WTC11 (cell line): ENCODE results near the gene SEMA7A. TPM values are rescaled to one million over a fixed set of nuclear protein-coding genes. Genes with fewer than 3 reads are reported as not detected.

Experiments used
- ATAC-seq: fragments of 200-7000 bp; cut with Tn5 transposase; 2 replicates; pipeline ENCODE4 v1.10.0; 2021; ENCODE audit warnings: mild to moderate bottlenecking, moderate library complexity
- CTCF ChIA-PET: fragments of 300-600 bp; sonication (Branson Sonifier 250); formaldehyde crosslinking; loops from one replicate; lab custom pipeline; 2021; ENCODE audit warnings: antibody characterized with exemption; lab: Charles Lee
- POLR2A ChIA-PET: fragments of 350-600 bp; sonication (Branson Sonifier 250); formaldehyde crosslinking; loops from one replicate; lab custom pipeline; 2021; ENCODE audit warnings: antibody characterized with exemption; lab: Charles Lee
- DNase-seq: peaks from one replicate; pipeline ENCODE4 v3.0.0; 2021; ENCODE audit warnings: low spot score
- H3K27ac Mint-ChIP-seq: 2 replicates; pipeline ENCODE4 v1.8.0; 2021; ENCODE audit warnings: mixed read lengths
- H3K27me3 Mint-ChIP-seq: 2 replicates; pipeline ENCODE4 v1.8.0; 2021; ENCODE audit warnings: low read depth, mild to moderate bottlenecking, moderate library complexity, mixed read lengths
- H3K36me3 Mint-ChIP-seq: 2 replicates; pipeline ENCODE4 v1.8.0; 2021; ENCODE audit warnings: mixed read lengths
- H3K4me1 Mint-ChIP-seq: 2 replicates; pipeline ENCODE4 v1.8.0; 2022; ENCODE audit warnings: mixed read lengths
- H3K4me3 Mint-ChIP-seq: 2 replicates; pipeline ENCODE4 v1.8.0; 2021; ENCODE audit warnings: mild to moderate bottlenecking, moderate library complexity, mixed read lengths
- H3K9me3 Mint-ChIP-seq: 2 replicates; pipeline ENCODE4 v1.8.0; 2021; ENCODE audit warnings: mixed read lengths
- CREM ChIP-seq: sonication (generic); formaldehyde crosslinking; IDR thresholded peaks from 2 replicates; pipeline ENCODE4 v1.8.1; 2022; ENCODE audit warnings: mild to moderate bottlenecking, missing genetic modification reagents, moderate library complexity
- ETV6 ChIP-seq: sonication (generic); formaldehyde crosslinking; IDR thresholded peaks from 2 replicates; pipeline ENCODE4 v1.8.1; 2022; ENCODE audit warnings: mild to moderate bottlenecking, missing genetic modification reagents
- FOXP1 ChIP-seq: sonication (generic); formaldehyde crosslinking; IDR thresholded peaks from 2 replicates; pipeline ENCODE4 v1.8.0; 2022; ENCODE audit warnings: missing genetic modification reagents, mild to moderate bottlenecking, moderate library complexity, borderline replicate concordance
- TCF7 ChIP-seq: sonication (generic); formaldehyde crosslinking; IDR thresholded peaks from 2 replicates; pipeline ENCODE4 v1.8.0; 2022; ENCODE audit warnings: mild to moderate bottlenecking, low read depth, missing genetic modification reagents, moderate library complexity
- TEAD4 ChIP-seq: sonication (generic); formaldehyde crosslinking; IDR thresholded peaks from 2 replicates; pipeline ENCODE4 v1.8.0; 2022; ENCODE audit warnings: mild to moderate bottlenecking, missing genetic modification reagents
- ZNF317 ChIP-seq: sonication (generic); formaldehyde crosslinking; IDR thresholded peaks from 2 replicates; pipeline ENCODE4 v1.8.1; 2023; ENCODE audit warnings: low read depth, mild to moderate bottlenecking, moderate library complexity, missing genetic modification reagents, borderline replicate concordance
- ZNF396 ChIP-seq: fragments of 250-450 bp; sonication (Bioruptor Pico); IDR thresholded peaks from 2 replicates; pipeline ENCODE4 v1.8.0; 2021; ENCODE audit warnings: mild to moderate bottlenecking, moderate library complexity, borderline replicate concordance
- total RNA-seq: library from RNA; stranded (reverse); gene quantifications from 3 replicates; pipeline ENCODE4 v1.2.3, GENCODE V29; 2021
- TF ChIP-seq, protein P1 (sequence below): sonication (generic); formaldehyde crosslinking; IDR thresholded peaks from 2 replicates; pipeline ENCODE4 v1.8.0; 2023; ENCODE audit warnings: missing genetic modification reagents, mild to moderate bottlenecking, borderline replicate concordance
- TF ChIP-seq, protein P2 (sequence below): sonication (generic); formaldehyde crosslinking; conservative IDR thresholded peaks from 2 replicates; pipeline ENCODE4 v1.8.1; 2022; ENCODE audit warnings: mild to moderate bottlenecking, missing genetic modification reagents
- TF ChIP-seq, protein P3 (sequence below): fragments of 250-450 bp; sonication (Bioruptor Pico); IDR thresholded peaks from 2 replicates; pipeline ENCODE4 v1.9.0; 2021; ENCODE audit warnings: mild to moderate bottlenecking
- TF ChIP-seq, protein P4 (sequence below): fragments of 250-450 bp; sonication (Bioruptor Pico); IDR thresholded peaks from 2 replicates; pipeline ENCODE4 v2.1.2; 2022; ENCODE audit warnings: mild to moderate bottlenecking, moderate library complexity
- TF ChIP-seq, protein P5 (sequence below): fragments of 250-450 bp; sonication (Bioruptor Pico); IDR thresholded peaks from 2 replicates; pipeline ENCODE4 v1.8.0; 2021; ENCODE audit warnings: mild to moderate bottlenecking
- TF ChIP-seq, protein P6 (sequence below): sonication (generic); formaldehyde crosslinking; IDR thresholded peaks from 2 replicates; pipeline ENCODE4 v1.8.0; 2023; ENCODE audit warnings: missing genetic modification reagents

SEMA7A gene
- total RNA-seq, 1 experiment from 2014 or later = 17.9 TPM

DNA sequence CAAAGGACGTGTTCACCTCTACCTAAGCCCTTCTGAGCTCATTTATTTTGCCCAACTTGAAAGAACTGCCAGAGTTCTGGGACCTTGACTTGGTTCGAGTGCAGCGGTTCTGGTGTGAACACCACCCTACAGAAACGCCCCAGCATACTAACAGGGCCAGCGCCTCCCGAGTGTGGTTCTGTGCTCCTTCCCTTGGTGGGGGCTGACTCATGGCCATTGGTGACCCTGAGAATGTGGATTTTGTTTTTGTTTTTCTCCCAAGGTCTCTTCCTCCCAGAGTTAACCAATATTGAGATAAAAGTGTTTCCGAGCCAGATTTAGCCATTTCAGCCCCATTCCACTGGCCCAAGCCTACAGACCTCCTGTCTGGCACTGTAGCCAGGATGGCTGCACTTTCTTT lies 27.9 kb downstream of the SEMA7A start (continued):
- no peak for TF ChIP-seq ZNF317 (CRISPR knock-in tag)
- TF ChIP-seq FOXP1 (CRISPR knock-in tag) = no peak
- TF ChIP-seq TEAD4 (CRISPR knock-in tag) = no peak
- TF ChIP-seq ZNF396 (CRISPR knock-in tag) = no peak
- TF ChIP-seq CREM = no peak
- no peak for TF ChIP-seq ETV6 (CRISPR knock-in tag)
- TF ChIP-seq, protein P1, sequence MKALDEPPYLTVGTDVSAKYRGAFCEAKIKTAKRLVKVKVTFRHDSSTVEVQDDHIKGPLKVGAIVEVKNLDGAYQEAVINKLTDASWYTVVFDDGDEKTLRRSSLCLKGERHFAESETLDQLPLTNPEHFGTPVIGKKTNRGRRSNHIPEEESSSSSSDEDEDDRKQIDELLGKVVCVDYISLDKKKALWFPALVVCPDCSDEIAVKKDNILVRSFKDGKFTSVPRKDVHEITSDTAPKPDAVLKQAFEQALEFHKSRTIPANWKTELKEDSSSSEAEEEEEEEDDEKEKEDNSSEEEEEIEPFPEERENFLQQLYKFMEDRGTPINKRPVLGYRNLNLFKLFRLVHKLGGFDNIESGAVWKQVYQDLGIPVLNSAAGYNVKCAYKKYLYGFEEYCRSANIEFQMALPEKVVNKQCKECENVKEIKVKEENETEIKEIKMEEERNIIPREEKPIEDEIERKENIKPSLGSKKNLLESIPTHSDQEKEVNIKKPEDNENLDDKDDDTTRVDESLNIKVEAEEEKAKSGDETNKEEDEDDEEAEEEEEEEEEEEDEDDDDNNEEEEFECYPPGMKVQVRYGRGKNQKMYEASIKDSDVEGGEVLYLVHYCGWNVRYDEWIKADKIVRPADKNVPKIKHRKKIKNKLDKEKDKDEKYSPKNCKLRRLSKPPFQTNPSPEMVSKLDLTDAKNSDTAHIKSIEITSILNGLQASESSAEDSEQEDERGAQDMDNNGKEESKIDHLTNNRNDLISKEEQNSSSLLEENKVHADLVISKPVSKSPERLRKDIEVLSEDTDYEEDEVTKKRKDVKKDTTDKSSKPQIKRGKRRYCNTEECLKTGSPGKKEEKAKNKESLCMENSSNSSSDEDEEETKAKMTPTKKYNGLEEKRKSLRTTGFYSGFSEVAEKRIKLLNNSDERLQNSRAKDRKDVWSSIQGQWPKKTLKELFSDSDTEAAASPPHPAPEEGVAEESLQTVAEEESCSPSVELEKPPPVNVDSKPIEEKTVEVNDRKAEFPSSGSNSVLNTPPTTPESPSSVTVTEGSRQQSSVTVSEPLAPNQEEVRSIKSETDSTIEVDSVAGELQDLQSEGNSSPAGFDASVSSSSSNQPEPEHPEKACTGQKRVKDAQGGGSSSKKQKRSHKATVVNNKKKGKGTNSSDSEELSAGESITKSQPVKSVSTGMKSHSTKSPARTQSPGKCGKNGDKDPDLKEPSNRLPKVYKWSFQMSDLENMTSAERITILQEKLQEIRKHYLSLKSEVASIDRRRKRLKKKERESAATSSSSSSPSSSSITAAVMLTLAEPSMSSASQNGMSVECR = no peak
- TF ChIP-seq, protein P2, sequence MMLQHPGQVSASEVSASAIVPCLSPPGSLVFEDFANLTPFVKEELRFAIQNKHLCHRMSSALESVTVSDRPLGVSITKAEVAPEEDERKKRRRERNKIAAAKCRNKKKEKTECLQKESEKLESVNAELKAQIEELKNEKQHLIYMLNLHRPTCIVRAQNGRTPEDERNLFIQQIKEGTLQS (CRISPR knock-in tag) = no peak
- TF ChIP-seq, protein P3, sequence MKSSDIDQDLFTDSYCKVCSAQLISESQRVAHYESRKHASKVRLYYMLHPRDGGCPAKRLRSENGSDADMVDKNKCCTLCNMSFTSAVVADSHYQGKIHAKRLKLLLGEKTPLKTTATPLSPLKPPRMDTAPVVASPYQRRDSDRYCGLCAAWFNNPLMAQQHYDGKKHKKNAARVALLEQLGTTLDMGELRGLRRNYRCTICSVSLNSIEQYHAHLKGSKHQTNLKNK (CRISPR knock-in tag) = no peak
- TF ChIP-seq, protein P4, sequence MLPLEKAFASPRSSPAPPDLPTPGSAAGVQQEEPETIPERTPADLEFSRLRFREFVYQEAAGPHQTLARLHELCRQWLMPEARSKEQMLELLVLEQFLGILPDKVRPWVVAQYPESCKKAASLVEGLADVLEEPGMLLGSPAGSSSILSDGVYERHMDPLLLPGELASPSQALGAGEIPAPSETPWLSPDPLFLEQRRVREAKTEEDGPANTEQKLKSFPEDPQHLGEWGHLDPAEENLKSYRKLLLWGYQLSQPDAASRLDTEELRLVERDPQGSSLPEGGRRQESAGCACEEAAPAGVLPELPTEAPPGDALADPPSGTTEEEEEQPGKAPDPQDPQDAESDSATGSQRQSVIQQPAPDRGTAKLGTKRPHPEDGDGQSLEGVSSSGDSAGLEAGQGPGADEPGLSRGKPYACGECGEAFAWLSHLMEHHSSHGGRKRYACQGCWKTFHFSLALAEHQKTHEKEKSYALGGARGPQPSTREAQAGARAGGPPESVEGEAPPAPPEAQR (CRISPR knock-in tag) = no peak

DNA sequence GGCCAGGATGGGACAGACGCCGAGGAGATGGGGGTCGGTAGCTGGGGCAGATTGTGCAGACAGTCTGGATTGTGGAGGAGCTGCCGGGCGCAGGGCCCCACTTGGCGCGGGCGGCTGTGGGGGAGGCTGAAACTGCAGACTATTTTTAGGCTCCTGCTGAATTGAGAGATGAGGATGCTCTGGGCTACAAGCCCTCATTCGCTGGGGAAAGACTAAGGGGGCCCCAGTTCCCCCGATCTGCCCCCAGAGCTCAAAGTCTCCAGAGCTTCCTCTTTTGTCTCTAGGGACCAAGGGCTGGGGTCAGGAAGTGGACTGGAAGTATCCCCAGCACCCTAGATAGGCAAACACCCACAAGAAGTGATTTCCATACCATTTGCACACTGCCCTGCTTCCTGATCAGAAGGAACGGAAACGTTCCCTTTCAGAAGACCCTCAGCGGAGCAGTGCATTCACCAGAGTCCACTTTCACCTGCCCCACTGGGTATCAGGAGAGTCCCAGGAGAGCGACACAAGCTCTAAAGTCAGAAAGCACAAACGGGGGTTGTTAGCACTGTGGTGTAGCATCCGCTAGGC lies 29.7 kb downstream of the SEMA7A start:
- ChIA-PET CTCF (interaction anchor here (2.9 kb wide), 1 partner anchor 22 kb away, joined by 11 read pairs; no protein-coding TSS in a partner anchor), POLR2A (no interaction called here)
- Mint-ChIP-seq H3K27ac (no peak overlapping the region), H3K4me3 (no peak overlapping the region), H3K9me3 (no peaks in the 10 kb centered on the region), H3K27me3 (no peaks in the 10 kb centered on the region; the same call in 1 of the 2 replicates), H3K4me1 (peaks cover 11% of the 10 kb centered on the region), H3K36me3 (no peaks in the 10 kb centered on the region)
- DNase-seq (no peak), ATAC-seq (no peak)
- TF ChIP-seq, protein P5, sequence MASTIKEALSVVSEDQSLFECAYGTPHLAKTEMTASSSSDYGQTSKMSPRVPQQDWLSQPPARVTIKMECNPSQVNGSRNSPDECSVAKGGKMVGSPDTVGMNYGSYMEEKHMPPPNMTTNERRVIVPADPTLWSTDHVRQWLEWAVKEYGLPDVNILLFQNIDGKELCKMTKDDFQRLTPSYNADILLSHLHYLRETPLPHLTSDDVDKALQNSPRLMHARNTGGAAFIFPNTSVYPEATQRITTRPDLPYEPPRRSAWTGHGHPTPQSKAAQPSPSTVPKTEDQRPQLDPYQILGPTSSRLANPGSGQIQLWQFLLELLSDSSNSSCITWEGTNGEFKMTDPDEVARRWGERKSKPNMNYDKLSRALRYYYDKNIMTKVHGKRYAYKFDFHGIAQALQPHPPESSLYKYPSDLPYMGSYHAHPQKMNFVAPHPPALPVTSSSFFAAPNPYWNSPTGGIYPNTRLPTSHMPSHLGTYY (CRISPR knock-in tag) = no peak
- TF ChIP-seq TCF7 (CRISPR knock-in tag) = no peak

DNA sequence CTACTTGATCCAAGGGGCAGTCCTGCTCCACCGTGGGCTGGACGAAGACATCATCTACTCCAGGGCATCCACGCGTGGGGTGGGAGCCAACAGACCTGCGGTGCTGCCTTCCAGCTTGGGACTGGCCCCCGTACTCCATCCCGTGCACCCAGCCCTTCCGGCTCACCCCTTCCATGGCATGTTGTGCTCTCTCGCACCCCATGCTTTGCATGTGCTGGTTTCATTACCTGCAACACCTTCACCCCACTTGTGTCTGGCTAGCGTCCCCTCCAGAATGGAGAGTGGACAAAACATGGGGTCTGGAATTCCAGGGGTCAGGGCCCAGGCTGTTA lies 30.2 kb downstream of the SEMA7A start:
- ATAC-seq (no peak), DNase-seq (no peak)
- H3K4me3 Mint-ChIP-seq = no peak overlapping the region
- ChIA-PET CTCF (interaction anchor here (1.5 to 2.9 kb wide), 2 partner anchors 21 to 25 kb away, joined by 5 to 11 read pairs; no protein-coding TSS in a partner anchor), POLR2A (no interaction called here)
- no peak overlapping the region for H3K27ac Mint-ChIP-seq
- TF ChIP-seq, protein P6, sequence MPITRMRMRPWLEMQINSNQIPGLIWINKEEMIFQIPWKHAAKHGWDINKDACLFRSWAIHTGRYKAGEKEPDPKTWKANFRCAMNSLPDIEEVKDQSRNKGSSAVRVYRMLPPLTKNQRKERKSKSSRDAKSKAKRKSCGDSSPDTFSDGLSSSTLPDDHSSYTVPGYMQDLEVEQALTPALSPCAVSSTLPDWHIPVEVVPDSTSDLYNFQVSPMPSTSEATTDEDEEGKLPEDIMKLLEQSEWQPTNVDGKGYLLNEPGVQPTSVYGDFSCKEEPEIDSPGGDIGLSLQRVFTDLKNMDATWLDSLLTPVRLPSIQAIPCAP (CRISPR knock-in tag) = no peak
- peaks cover 11% of the 10 kb centered on the region for H3K4me1 Mint-ChIP-seq
- H3K9me3 Mint-ChIP-seq = no peaks in the 10 kb centered on the region
- H3K36me3 Mint-ChIP-seq = no peaks in the 10 kb centered on the region
- no peaks in the 10 kb centered on the region; the same call in 1 of the 2 replicates for H3K27me3 Mint-ChIP-seq
